Hepatocyte (in vitro differentiated cells): Measurements from ENCODE around the gene TAOK3.

ENCODE experiments used
- EZH2 ChIP-seq: fragments of 200-600 bp; sonication (generic); IDR thresholded peaks from 2 replicates; pipeline ENCODE4 v1.6.1; 2016; ENCODE audit warnings: antibody characterized with exemption, mild to moderate bottlenecking, borderline replicate concordance
- TF ChIP-seq, protein P1 (sequence below): fragments of 200-600 bp; sonication (generic); IDR thresholded peaks from 2 replicates; pipeline ENCODE4 v1.5.1; 2016; ENCODE audit warnings: antibody characterized with exemption, mild to moderate bottlenecking; ENCODE audit not compliant: poor library complexity

GRCh38 chr12:118136559-118137003 lies 236.1 kb downstream of the TAOK3 start:
- TF ChIP-seq, protein P1, sequence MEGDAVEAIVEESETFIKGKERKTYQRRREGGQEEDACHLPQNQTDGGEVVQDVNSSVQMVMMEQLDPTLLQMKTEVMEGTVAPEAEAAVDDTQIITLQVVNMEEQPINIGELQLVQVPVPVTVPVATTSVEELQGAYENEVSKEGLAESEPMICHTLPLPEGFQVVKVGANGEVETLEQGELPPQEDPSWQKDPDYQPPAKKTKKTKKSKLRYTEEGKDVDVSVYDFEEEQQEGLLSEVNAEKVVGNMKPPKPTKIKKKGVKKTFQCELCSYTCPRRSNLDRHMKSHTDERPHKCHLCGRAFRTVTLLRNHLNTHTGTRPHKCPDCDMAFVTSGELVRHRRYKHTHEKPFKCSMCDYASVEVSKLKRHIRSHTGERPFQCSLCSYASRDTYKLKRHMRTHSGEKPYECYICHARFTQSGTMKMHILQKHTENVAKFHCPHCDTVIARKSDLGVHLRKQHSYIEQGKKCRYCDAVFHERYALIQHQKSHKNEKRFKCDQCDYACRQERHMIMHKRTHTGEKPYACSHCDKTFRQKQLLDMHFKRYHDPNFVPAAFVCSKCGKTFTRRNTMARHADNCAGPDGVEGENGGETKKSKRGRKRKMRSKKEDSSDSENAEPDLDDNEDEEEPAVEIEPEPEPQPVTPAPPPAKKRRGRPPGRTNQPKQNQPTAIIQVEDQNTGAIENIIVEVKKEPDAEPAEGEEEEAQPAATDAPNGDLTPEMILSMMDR = no peak
- TF ChIP-seq EZH2 = no peak
